GM18498 (cell line): ENCODE data around the gene MALRD1.

Source experiments
- ATAC-seq: cut with Tn5 transposase; IDR thresholded peaks from one replicate; pipeline ENCODE4 v1.9.1; 2021; ENCODE audit warnings: mild to moderate bottlenecking, moderate library complexity; ENCODE audit not compliant: unreplicated experiment

Gene MALRD1

GRCh38 chr10:19563388-19564141, 515.0 kb downstream of the MALRD1 start:
- ATAC-seq: no peak

- ATAC-seq: no peak
These were observed 521.5 kb downstream of the MALRD1 start for GRCh38 chr10:19570120-19570519.

- ATAC-seq: no peak
These were observed 522.4 kb downstream of the MALRD1 start for GRCh38 chr10:19570991-19571390.

GRCh38 chr10:19572056-19572455, 523.5 kb downstream of the MALRD1 start:
- no peak for ATAC-seq

- ATAC-seq: no peak
These were observed 528.0 kb downstream of the MALRD1 start for GRCh38 chr10:19576576-19576975.

GRCh38 chr10:19577381-19577780, 528.8 kb downstream of the MALRD1 start:
- ATAC-seq: no peak

GRCh38 chr10:19577807-19578206, 529.2 kb downstream of the MALRD1 start:
- no peak for ATAC-seq

GRCh38 chr10:19578571-19578970, 530.0 kb downstream of the MALRD1 start:
- no peak for ATAC-seq

GRCh38 chr10:19579761-19580545, 531.4 kb downstream of the MALRD1 start:
- no peak for ATAC-seq

GRCh38 chr10:19580691-19581090, 532.1 kb downstream of the MALRD1 start:
- ATAC-seq: no peak

- no peak for ATAC-seq
These were observed 540.0 kb downstream of the MALRD1 start for GRCh38 chr10:19588608-19589007.

GRCh38 chr10:19592276-19592675, 543.7 kb downstream of the MALRD1 start:
- ATAC-seq: no peak

- ATAC-seq: no peak
These were observed 546.7 kb downstream of the MALRD1 start for GRCh38 chr10:19595212-19595845.

- ATAC-seq: no peak
These were observed 557.2 kb downstream of the MALRD1 start for GRCh38 chr10:19605806-19606205.

GRCh38 chr10:19606968-19607367, 558.4 kb downstream of the MALRD1 start:
- no peak for ATAC-seq

- ATAC-seq: no peak
These were observed 563.2 kb downstream of the MALRD1 start for GRCh38 chr10:19611775-19612174.

GRCh38 chr10:19616966-19617365, 568.4 kb downstream of the MALRD1 start:
- ATAC-seq: no peak

- ATAC-seq: no peak
These were observed 572.2 kb downstream of the MALRD1 start for GRCh38 chr10:19620811-19621210.

- ATAC-seq: no peak
These were observed 574.7 kb downstream of the MALRD1 start for GRCh38 chr10:19623321-19623720.

- ATAC-seq: no peak
These were observed 577.6 kb downstream of the MALRD1 start for GRCh38 chr10:19626156-19626555.

- ATAC-seq: no peak
These were observed 580.4 kb downstream of the MALRD1 start for GRCh38 chr10:19628767-19629560.
